ENCODE measurements around the gene MDM2. TPM values are rescaled to one million over a fixed set of nuclear protein-coding genes. Genes with fewer than 3 reads are reported as not detected.

The MDM2 gene
- total and polyA plus RNA-seq, 2 donors (not counting 3 experiments of a cell fraction or from before 2014, with no cell fraction given): 16.7 to 270 TPM

DNA sequence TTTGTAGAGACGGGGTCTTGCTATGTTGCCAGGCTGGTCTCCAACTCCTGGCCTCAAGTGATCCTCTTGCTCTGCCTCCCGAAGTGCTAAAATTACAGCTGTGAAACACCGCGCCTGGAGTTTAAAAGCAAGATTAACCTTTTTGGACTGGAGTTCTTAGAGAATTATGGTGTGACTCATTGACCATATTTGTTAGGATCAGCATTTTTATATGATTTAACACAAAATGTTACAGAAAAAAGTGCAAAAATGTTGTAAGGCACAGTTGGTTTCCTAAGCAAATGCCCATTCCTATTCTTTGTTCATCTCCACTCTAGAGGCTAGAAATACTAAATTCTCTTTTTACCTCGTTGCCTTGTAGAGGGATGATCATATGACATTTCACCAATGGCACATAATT is 34.4 kb upstream of the MDM2 start:
- POLR2A ChIA-PET: no interaction called here
- no peaks in the 10 kb centered on the region for H4K20me1 ChIP-seq (replicated peaks; ENCODE audit: control insufficient read depth, extremely low read depth, insufficient read depth, low read length)
- FAIRE-seq (no peak), DNase-seq (ENCODE audit: low read depth, low spot score) (no peak)
- no peak overlapping the region for H3K4me2 ChIP-seq (ENCODE audit: insufficient read depth, low read length)
- no peak overlapping the region for H2AFZ ChIP-seq (ENCODE audit: low read depth, low read length)
- no peaks in the 10 kb centered on the region for H3K9me3 ChIP-seq (replicated peaks; ENCODE audit: control insufficient read depth, insufficient read depth, low read length)
- CTCF ChIA-PET: interaction anchor here (1.1 to 1.2 kb wide), 2 partner anchors 14 to 57 kb away, joined by 3 to 5 read pairs; no protein-coding TSS in a partner anchor
- no peaks in the 10 kb centered on the region for H3K9me1 ChIP-seq (replicated peaks; ENCODE audit: control insufficient read depth, extremely low read depth, insufficient read depth, low read length)
- intact Hi-C loops (cut with micrococcal nuclease) (no loop called here), dilution Hi-C loops (cut with MboI; ENCODE audit: extremely low pct_ligation_motif_present, low sequenced_read_pairs) (no loop called here)
- no peak overlapping the region for H3K4me3 ChIP-seq (replicated peaks in 1 of 3; ENCODE audit: insufficient read depth in 1 of 3, low read depth in 1 of 3, low read length in 3 of 3)
- H3K27me3 ChIP-seq (ENCODE audit: control insufficient read depth in 2 of 2, insufficient read depth in 2 of 2, low read length in 2 of 2): no peaks in the 10 kb centered on the region
- no peaks in the 10 kb centered on the region for H3K36me3 ChIP-seq (ENCODE audit: control insufficient read depth in 2 of 2, extremely low read depth in 1 of 2, insufficient read depth in 2 of 2, low read length in 2 of 2)
- BruUV-seq (replicated peaks): no TSS peak
- H3K27ac ChIP-seq (ENCODE audit: insufficient read depth, low read depth, low read length): no peak overlapping the region
- TF ChIP-seq JUN (IDR thresholded peaks at IDR 0.05; ENCODE audit: borderline replicate concordance, insufficient read depth, insufficient read length, low read depth) (no peak), FOS (IDR thresholded peaks at IDR 0.05; ENCODE audit: borderline replicate concordance, insufficient read depth, low read length) (no peak)
- H3K4me1 ChIP-seq (ENCODE audit: control insufficient read depth, extremely low read depth, insufficient read depth, low read length): peaks cover 8% of the 10 kb centered on the region
- no peaks in the 10 kb centered on the region for H3K79me2 ChIP-seq (ENCODE audit: control insufficient read depth, insufficient read depth, low read length)
- no peak overlapping the region for H3K9ac ChIP-seq (replicated peaks; ENCODE audit: extremely low read depth, insufficient read depth, low read length)

DNA sequence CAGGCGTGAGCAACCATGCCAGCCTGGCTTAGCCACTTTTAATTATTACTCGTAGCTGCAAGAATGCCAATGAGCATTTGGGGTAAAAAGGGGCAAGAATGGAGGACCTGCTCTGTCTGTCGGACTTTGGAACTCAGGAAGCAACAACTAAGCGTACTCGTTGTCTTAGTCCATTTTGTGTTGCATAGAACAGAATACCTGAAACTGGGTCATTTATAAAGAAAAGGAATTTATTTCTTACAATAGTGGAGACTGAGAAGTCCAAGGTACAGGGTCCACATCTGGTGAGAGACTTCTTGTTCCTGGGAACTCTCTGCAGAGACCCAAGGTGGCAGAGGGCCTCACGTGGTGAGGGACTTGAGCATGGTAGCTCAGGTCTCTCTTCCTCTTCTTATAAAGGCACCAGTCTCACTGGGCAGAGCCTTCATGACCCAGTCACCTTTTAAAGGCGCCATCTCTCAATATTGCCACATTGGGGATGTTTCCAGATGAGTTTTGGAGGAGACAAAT is 32.8 kb upstream of the MDM2 start:
- DNase-seq (ENCODE audit: low read depth, low spot score): no peak
- H2AFZ ChIP-seq (ENCODE audit: low read depth, low read length): no peak overlapping the region
- H3K4me2 ChIP-seq (ENCODE audit: insufficient read depth, low read length): no peak overlapping the region
- FAIRE-seq: no peak
- H3K9me1 ChIP-seq (replicated peaks; ENCODE audit: control insufficient read depth, extremely low read depth, insufficient read depth, low read length): no peaks in the 10 kb centered on the region
- intact Hi-C loops (cut with micrococcal nuclease) (no loop called here), dilution Hi-C loops (cut with MboI; ENCODE audit: extremely low pct_ligation_motif_present, low sequenced_read_pairs) (no loop called here)
- H4K20me1 ChIP-seq (replicated peaks; ENCODE audit: control insufficient read depth, extremely low read depth, insufficient read depth, low read length): no peaks in the 10 kb centered on the region
- no peaks in the 10 kb centered on the region for H3K27me3 ChIP-seq (ENCODE audit: control insufficient read depth in 2 of 2, insufficient read depth in 2 of 2, low read length in 2 of 2)
- H3K9me3 ChIP-seq (replicated peaks; ENCODE audit: control insufficient read depth, insufficient read depth, low read length): no peaks in the 10 kb centered on the region
- no peak overlapping the region for H3K4me3 ChIP-seq (replicated peaks in 1 of 3; ENCODE audit: insufficient read depth in 1 of 3, low read depth in 1 of 3, low read length in 3 of 3)
- peaks cover 8% of the 10 kb centered on the region for H3K4me1 ChIP-seq (ENCODE audit: control insufficient read depth, extremely low read depth, insufficient read depth, low read length)
- H3K9ac ChIP-seq (replicated peaks; ENCODE audit: extremely low read depth, insufficient read depth, low read length): no peak overlapping the region
- no peaks in the 10 kb centered on the region for H3K79me2 ChIP-seq (ENCODE audit: control insufficient read depth, insufficient read depth, low read length)
- TF ChIP-seq JUN (IDR thresholded peaks at IDR 0.05; ENCODE audit: borderline replicate concordance, insufficient read depth, insufficient read length, low read depth) (no peak), POLR2AphosphoS5 (IDR thresholded peaks at IDR 0.05; ENCODE audit: insufficient read depth, low read depth, low read length) (no peak), GATA2 (IDR thresholded peaks at IDR 0.05; ENCODE audit: insufficient read depth, insufficient read length, low read depth, low read length) (no peak), FOS (IDR thresholded peaks at IDR 0.05; ENCODE audit: borderline replicate concordance, insufficient read depth, low read length) (no peak), MAX (IDR thresholded peaks at IDR 0.05; ENCODE audit: insufficient read depth, insufficient read length) (no peak), EZH2 (IDR thresholded peaks at IDR 0.05; ENCODE audit: borderline replicate concordance, low read depth, low read length, severe bottlenecking) (no peak), MYC (IDR thresholded peaks at IDR 0.05; ENCODE audit: low read depth, low read length) (no peak), POLR2A (IDR thresholded peaks at IDR 0.05; ENCODE audit: low read depth, low read length) (no peak)
- TF ChIP-seq, protein P1, sequence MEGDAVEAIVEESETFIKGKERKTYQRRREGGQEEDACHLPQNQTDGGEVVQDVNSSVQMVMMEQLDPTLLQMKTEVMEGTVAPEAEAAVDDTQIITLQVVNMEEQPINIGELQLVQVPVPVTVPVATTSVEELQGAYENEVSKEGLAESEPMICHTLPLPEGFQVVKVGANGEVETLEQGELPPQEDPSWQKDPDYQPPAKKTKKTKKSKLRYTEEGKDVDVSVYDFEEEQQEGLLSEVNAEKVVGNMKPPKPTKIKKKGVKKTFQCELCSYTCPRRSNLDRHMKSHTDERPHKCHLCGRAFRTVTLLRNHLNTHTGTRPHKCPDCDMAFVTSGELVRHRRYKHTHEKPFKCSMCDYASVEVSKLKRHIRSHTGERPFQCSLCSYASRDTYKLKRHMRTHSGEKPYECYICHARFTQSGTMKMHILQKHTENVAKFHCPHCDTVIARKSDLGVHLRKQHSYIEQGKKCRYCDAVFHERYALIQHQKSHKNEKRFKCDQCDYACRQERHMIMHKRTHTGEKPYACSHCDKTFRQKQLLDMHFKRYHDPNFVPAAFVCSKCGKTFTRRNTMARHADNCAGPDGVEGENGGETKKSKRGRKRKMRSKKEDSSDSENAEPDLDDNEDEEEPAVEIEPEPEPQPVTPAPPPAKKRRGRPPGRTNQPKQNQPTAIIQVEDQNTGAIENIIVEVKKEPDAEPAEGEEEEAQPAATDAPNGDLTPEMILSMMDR (IDR thresholded peaks at IDR 0.05; ENCODE audit: extremely low read depth in 1 of 2, insufficient read depth in 1 of 2, low read depth in 1 of 2, low read length in 2 of 2): no peak
- BruUV-seq (replicated peaks): no TSS peak
- ChIA-PET POLR2A (no interaction called here), CTCF (interaction anchor here (1.0 to 1.3 kb wide), 2 partner anchors 12 to 29 kb away, joined by 3 to 4 read pairs; partner anchors contain the start of gene SLC35E3)
- no peaks in the 10 kb centered on the region for H3K36me3 ChIP-seq (ENCODE audit: control insufficient read depth in 2 of 2, extremely low read depth in 1 of 2, insufficient read depth in 2 of 2, low read length in 2 of 2)
- no peak overlapping the region for H3K27ac ChIP-seq (ENCODE audit: insufficient read depth, low read depth, low read length)
